ENCODE data around the gene TARS1.
"Not testable (repeated sequence)": the region's sequence is repeated elsewhere in the genome, so short reads cannot be mapped to it uniquely, and the experiment has no call there.

Gene TARS1

GRCh38 chr5:33488558-33489355, 48.0 kb downstream of the TARS1 start:
- no peak for DNase-seq

- no peak for DNase-seq
Observed at GRCh38 chr5:33489481-33490067, 48.8 kb downstream of the TARS1 start.

DNA sequence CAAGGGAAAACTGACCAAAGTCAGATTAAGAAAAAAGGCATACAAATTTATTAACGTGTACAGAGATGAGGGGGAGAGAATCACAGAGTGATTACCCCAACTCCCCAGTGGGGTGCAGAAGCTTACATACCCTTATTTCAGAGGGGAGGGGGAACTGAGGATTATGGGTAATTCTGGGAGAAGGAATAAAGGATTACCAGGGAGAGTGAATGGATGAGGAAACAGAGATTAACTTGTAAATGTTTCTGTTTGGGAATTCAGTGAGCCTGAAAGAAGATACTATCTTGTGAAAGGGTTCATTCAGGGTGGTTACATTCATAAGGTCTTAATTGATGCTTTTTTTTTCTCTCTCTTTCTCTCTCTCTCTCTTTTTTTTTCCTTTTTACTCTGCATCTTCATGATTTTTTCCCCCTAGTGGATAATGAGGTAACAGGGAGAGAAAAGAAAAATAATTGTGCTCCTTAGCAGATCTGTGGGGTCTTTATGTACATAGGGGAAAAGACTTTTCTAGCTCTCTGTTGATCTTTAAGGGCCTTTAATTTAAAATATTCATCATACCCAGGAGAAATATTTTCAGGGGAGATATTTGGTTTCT, 49.4 kb downstream of the TARS1 start:
- no peak for DNase-seq

- DNase-seq = no peak
Observed at GRCh38 chr5:33491941-33492340, 51.2 kb downstream of the TARS1 start.

DNA sequence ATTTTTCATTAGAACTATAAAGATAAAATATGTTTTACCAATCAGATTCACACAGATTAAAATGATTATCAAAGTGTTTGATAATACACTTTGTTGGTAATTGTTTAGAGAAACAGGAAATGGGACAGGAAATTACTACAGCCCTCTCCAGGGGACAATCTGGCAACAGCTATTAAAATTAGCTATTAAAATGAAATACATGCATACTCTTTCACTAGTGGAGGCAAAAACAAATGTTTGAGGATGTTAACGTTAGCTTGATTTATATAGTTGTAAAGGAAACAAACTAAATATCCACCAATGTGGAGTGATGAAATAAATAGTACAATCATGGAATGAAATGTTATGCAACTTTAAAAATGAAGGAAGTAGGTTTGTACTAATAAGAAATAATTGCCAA, 53.7 kb downstream of the TARS1 start:
- no peak for DNase-seq

GRCh38 chr5:33501260-33501659, 60.5 kb downstream of the TARS1 start:
- no peak for DNase-seq

GRCh38 chr5:33501899-33502298, 61.1 kb downstream of the TARS1 start:
- no peak for DNase-seq

- DNase-seq = no peak
Observed at GRCh38 chr5:33504570-33504969, 63.8 kb downstream of the TARS1 start.

DNA sequence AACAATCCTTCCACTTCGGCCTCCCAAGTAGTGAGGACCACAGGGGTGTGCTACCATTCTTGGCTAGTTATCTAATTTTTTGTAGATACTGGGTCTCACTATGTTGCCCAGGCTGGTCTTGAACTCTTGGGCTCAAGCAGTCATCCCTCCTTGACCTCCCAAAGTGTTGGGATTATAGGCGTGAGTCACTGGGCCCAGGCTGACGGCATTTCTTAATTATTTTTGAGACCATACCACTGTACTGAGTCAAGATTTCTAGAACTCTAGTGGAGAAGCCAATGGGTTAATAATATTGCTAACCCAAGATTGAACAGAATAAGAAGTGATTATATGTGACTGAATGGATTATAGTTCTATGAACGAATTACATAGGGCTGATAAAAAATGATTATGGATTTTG, 66.7 kb downstream of the TARS1 start:
- no peak for DNase-seq

DNA sequence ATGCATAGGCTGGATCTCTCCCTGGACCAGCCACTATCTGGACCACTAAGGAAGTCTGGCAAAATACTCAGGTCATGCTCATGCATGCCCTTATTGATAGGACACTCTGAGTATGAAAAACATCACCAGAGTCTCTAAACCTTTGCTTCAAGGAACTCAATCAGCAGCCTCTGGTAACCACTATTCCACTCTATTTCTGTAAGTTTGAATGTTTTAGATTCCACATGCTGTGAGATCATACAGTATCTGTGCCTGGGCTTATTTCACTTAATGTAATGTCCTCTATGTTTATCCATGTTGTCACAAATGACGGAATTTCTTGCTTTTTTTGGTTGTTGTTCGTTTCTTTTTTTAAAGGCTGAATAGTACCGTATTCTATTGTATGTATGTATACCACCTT, 68.3 kb downstream of the TARS1 start:
- no peak for DNase-seq

DNA sequence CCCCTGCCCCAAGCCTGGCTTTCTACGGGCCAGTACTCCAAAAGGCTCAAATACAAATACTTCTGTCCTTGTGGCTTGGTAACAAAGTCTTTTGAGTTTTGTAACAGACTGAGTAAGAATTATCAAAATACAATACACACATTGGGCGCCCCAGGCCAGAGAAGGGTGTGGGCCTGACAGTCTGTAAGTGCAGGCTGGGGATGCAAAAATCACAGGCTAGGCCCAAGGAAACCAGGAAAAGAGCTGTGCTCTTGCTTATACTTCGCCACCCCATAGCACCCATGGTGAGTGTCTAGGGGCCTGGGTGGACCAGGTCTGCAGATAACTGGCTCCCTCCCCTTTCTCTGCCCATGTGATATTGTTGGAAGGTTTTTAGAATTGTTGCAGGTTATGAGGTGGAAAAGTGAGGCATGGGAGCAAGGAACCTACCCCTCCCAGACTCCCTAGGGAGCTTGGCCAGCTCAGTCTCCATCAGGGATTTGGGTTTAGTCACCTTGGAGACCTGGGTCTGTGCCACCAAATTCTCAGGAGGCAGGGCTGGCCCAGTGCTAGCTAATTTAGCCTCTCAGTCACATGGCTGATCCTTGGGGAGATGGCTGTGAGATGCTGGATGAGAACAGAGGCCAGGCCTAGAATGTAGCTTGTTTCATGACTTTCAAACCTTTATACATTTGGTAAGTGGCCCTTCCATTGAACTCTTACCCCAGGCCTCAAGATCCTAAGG, 72.9 kb downstream of the TARS1 start:
- no peak for DNase-seq

DNA sequence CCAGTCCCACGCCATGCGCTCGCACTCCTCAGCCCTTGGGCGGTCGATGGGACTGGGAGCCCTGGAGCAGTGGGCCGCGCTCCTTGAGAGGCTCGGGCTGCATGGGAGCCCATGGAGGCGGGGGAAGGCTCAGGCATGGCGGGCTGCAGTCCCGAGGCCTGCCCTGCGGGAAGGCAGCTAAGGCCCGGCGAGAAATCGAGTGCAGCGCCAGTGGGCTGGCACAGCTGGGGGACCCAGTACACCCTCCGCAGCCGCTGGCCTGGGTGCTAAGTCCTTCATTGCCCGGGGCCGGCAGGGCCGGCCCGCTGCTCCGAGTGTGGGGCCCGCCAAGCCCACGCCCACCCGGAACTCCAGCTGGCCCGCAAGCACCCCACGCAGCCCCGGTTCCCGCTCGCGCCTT, 74.6 kb downstream of the TARS1 start:
- DNase-seq = not testable (repeated sequence)

- DNase-seq = no peak
Observed at GRCh38 chr5:33516421-33516820, 75.7 kb downstream of the TARS1 start.

Data from NCI-H1417 (cell line).